Skeletal muscle cell (primary cell): Measurements from ENCODE around the gene ALG2.
"Not testable (repeated sequence)": the region's sequence is repeated elsewhere in the genome, so short reads cannot be mapped to it uniquely, and the experiment has no call there.

Experiments used
- DNase-seq: peaks from one replicate; pipeline ENCODE4 v3.0.0-alpha.2; 2010; ENCODE audit warnings: low read depth
- H3K4me3 ChIP-seq: 2 replicates; pipeline ENCODE4 v1.5.1; 2011; ENCODE audit warnings: low read depth, mild to moderate bottlenecking, control low read depth, low read length, moderate library complexity

The ALG2 gene

DNA sequence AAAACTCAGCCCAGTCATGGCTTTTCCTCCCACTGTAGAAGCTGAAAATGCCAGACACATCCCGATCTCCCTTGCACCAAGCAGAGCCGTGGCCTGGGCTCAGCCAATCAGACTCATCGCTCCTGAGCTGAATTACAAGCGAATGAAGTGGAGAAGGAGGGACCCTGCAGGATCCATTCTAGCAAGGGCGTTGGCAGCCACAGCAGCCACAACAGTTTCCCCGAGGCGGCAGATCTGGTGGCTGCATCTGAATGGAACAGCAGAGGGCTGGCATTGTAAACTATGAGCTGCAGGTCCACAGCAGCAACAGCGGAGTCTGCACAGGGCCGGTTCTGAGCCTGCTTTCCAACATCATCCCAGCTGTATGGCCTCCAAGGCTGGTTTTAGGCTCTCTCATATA, 23.8 kb downstream of the ALG2 start:
- no peak for DNase-seq
- no peak overlapping the region for H3K4me3 ChIP-seq

DNA sequence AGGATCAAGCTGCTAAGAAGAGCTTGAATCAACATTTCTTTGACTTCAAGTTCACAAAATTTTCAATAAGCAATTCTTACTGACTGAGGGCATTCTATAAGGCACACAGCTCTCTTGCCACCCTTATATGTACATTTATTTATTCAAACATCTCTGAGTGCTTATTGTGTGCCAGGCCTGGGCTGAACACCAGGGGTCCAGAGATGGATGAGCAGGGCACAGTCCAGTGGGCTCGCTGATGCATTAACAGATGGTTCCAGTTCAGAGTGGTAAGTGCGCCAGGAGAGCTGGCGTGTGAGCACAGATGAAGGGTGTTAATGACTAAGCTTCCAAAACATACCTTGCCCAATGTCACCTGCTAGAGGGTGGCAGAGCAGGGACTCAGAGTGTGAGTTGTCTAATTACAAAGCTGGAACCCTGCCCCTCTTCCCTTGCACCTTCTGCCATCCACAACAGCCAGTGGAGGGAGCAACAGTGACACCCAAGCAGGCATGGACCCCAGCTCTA, 24.6 kb downstream of the ALG2 start:
- no peak for DNase-seq
- no peak overlapping the region for H3K4me3 ChIP-seq

DNA sequence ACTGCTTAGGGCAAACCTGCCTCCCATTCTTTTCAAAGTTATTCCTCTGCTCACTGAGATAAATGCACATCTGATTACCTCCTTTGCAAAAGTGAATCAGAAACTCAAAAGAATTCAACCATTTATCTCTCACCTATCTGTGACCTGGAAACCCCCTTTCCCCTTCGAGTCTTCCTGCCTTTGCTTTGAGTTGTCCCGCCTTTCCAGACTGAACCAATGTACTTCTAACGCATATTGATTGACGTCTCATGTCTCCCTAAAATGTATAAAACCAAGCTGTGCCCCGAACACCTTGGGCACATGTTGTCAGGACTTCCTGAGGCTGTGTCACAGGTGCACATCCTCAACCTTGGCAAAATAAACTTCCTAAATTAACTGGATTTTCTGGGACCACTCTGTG, 25.3 kb downstream of the ALG2 start:
- H3K4me3 ChIP-seq, DNase-seq: not testable (repeated sequence)

DNA sequence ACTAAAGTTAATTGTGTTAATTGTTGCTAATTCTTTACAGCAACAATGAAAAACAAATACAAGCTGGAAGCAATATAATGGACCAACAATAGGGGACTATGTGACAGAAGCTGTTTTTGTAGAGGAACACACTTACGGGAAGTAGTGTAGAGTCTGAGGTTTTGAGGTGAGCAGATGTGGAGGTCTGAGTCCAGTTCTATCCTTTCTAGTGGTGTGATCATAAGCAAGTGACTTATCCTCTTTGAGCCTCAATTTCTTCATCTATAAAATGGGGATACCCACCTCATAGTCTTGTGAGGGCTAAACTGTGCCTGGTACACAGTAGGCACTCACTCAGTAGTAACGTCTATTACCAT, 28.3 kb downstream of the ALG2 start:
- H3K4me3 ChIP-seq = no peak overlapping the region
- no peak for DNase-seq

DNA sequence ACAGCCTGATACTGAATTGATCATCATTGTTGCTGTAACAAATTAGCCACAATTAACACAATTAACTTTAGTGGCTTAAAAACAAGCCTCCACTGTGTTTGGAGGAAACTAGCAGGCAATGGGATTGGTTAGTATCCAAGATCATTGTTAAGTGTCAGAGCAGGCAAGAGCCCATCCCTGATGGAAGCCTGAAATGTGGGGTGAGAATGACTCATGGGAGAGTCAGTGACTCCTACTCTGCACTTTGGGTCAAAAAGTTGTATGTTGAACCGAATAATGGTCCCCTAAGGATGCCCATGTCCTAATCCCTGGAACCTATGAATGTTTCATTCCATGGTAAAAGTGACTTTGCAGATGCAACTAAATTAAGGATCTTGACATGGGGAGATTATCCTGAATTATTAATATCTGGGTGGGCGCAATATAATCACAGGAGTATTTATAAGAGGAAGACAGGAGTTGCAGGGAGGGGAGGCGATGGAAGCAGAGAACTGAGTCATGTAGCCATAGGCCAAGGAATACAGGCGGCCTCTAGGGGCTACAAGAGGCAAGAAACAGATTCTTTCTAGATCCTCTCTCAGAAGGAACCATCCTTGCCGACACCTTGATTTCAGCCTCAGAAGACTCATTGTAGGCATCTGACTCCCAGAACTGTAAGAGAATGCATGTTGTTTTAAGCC, 28.8 kb downstream of the ALG2 start:
- no peak overlapping the region for H3K4me3 ChIP-seq
- peak; percentile 49 for DNase-seq

DNA sequence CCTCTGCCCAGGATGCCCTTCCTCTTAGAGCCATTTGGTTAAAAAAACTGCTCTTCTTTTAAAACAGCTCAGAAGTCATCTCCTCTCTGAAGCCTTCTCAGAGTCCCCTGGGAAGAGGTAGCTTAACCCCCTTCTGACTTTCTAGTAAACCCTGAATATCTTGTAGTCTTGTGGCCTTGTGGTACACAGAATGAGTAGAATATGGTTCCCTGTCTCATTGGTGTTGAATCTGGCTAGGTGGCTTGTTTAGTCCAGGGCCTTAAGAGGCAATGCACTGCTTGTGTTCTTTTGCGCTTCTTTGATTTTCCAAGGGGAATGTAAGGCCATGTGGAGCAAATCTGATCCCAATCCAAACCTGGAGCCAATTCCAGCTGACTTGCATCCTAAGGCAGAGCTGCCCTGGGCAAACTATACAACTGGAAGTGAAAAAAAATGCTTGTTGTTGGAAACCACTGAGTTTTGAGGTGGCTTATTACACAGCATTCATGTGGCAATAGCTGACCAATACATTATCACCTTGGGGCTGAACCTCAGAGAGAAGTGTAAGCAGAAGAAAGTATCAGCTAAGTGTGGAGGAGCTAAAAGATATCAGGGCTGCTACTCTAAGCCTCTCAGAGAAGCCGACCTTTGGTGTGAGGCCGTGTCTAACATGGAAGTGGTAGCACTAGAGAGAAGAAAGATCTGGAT, 31.0 kb downstream of the ALG2 start:
- no peak for DNase-seq
- H3K4me3 ChIP-seq = no peak overlapping the region

DNA sequence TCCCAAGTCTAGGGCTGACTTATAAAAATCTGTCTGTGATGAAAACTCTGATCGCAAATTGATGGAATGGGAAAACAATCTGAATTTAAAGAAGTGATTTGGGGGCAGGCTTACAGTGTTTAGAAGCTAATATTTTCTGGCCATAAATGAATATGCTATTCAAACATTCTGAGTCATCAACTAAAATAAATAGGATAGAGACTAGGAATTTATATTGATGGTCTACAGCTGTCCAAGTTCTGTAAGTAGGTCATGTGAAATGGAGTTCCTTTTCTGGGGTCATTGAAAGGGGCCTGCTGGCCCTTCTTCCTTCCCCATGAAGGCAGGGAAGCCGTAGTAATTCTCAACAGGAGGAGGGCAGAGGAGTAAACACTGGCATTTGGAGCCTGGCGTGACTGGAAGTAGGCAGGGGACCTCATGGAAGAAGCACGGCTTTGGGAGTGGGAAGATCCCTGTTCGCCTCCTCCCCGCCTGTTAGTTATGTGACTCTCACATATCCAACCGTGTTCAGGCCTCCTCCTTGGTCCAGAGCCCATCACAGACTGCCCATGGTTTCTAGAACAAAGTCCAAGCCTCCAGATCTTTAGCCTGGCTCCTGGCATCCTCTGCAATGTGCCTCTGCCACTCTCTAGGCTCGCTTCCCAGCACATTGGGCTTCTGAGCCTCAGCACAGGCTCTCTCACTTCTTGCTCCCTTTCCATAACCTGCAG, 31.7 kb downstream of the ALG2 start:
- no peak for DNase-seq
- no peak overlapping the region for H3K4me3 ChIP-seq

DNA sequence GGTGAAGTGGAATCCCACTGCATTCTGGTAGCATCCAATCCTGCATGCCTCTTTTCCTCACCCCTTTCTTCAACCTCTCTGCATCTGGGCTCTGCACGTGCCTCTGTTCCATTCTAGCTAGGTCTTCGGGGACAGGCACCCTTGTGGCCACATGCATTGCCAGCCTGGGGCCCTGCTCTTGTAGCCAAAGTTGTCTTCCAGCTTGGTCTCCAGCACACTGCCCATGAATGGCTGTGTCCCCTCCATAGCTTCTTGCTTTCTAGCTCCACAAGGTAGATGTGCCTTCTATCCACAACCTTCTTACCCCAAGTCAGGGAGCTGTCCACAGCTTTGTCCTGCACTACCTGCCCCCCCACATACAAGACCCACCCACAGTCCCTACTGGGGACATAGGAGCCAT, 32.6 kb downstream of the ALG2 start:
- no peak overlapping the region for H3K4me3 ChIP-seq
- DNase-seq = no peak

DNA sequence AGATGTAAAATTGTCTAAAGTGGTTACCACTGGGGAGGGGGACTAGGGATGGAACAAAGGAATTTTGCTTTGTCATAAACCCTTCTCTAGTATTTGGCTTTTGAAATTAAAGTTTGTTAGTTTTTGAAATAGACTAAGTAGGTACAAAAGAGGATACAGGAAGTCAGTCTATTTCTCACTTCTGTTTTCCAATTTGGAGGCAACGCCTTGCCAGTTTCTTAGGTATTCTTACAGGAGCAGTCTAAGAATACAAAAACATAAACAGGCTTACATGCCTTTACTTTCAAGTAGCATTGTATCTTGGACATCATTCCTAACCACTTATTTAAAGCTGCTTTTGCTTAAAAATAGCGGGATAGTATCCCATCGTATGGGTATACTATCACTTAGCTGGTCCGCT, 34.4 kb downstream of the ALG2 start:
- no peak overlapping the region for H3K4me3 ChIP-seq
- DNase-seq = no peak

DNA sequence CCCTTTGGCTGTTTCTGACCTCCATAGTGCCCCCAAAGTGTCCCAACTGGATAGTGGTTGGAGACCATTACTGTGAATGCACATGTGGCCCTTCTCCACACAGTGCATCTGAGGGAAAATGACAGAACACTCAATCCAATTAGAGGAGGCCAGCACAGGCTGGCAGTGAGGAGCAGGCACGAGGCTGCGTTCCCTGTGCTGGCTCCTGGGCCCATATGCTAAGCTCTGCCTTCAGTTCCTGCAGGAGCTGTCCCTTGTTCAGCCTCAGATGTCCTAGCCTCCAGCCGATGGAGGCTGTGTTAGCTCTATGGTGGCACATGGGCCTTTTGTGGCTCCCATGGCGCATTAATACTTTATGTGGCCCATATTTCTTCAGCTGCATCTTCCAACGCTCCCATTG, 35.8 kb downstream of the ALG2 start:
- DNase-seq = no peak
- H3K4me3 ChIP-seq = no peak overlapping the region

DNA sequence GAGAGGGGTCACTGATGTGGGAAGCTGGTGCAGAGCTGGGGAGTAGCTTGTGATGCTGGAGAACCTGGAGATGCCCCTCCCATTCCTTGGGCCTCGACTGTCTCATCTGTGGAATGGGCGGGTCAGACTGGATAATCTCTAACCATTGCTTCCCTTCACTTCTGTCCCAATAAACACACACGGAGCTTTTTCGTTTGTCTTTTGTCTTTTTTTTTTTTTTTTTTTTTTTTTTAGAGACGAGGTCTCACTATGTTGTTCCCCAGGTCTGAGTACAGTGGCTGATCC, 36.5 kb downstream of the ALG2 start:
- no peak overlapping the region for H3K4me3 ChIP-seq
- DNase-seq = no peak

DNA sequence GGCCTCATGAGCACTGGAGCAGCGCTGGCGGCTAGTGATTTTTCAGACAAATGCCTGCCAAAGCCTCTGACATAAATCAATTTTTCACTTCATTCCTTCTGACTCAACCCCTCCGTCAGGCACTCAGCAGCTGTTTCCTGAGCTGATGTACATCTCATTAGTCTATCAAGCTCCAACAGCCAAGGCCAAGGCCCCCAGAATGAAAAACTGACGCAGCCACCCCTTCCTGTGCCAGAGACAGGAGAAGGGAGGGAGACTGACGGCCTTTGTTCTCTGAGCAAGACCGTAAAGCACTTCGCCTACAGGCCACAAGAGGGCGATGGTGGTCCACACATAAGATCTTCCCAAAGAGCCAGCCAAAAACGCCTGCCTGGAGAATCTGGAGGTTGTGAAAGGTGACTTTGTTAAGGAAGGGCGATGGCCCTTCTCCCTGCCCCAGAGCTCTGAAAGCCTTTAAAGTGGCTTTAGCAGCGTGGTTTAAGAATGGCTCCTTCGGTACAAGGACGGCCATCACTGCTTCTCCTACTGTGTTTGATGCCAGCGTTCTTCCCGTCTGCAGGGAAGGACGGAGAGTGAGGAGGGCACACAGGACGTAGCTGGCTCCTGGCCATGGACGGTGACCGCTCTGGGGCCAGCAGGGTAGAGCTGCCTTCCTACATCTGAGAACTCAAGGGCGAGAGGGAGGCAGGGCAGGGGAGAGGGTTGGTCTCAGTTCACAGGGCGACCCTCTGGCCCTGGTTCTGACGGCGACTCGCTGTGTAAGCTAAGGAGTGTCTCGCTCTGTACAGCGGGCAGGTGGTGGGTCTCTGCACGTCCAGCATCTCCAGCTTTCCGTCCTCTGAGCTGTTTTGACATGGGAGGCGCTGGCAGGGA, 37.0 kb downstream of the ALG2 start:
- peak; percentile 89 for DNase-seq
- H3K4me3 ChIP-seq = no peak overlapping the region

DNA sequence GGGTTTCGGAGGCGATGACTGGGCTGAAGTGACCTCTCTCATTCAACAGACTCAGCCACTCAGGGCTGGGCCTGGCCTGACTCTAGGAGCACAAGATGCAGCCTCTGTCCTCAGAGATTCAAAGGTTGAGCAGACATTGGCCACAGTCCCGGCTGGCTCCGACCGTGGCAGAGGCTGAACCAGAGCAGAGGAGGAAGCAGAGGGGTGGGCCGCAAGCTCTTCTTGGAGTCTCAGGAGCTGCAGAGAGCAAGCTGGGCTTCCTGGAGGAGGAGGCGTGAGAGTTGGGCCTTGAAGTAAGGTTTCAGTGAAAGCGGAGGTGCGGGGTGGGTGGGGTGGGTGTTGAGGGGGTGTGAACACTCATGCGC, 37.6 kb downstream of the ALG2 start:
- no peak overlapping the region for H3K4me3 ChIP-seq
- no peak for DNase-seq

DNA sequence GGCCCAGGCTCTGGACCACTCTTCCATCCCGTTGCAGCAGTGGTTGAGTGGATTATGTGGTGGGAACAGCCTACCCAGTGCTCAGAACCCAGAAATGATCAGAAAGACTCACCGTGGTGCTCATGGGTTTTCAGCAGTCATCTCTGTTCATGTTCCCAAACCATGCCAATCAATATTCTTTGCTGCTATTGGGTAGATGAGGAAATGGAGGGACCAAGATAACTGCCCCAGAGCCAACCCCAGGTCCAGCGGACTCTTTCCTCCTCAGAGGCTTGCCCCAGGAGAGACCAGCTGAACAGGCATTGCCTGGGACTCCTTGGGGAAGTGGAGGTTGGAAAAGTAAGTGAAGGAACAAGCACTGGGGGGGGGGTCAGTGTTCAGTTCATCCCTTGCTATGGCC, 38.1 kb downstream of the ALG2 start:
- no peak for DNase-seq
- no peak overlapping the region for H3K4me3 ChIP-seq

DNA sequence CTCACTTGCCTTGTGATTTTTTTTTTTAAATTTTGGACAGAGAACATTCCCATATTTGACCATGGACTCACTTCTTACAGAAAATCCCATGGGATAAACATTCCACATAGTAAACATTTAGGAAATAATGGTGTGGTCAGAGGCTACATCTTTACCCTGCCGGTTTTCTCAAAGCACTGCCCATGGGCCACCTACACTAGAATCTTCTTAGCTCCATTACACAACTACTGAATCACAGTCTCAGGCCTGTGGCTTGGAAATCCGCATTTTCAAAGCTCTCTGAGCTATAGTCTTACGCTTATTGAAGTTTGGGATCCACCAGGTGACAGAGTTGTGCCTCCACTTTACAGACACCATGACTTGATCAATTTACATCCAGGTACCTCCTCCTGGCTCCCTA, 39.4 kb downstream of the ALG2 start:
- DNase-seq = no peak

DNA sequence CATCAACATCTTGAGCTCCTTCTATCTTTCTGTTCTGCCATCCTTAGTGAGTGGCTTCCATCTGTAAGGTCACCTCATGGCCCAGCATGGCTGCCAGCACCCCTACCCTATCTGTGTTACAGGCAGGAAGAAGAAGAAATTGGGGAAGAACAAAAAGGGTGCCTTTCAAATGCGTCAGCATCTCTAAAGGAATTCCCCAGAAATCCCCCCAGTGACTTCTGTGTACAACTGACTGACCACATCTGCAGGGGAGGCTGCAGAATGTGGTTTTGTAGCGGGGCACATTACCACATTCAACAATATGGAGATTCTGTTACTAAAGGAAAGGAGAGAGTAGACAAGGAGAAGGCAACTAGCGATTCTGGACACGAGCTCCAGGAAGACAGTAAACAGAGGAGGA, 40.1 kb downstream of the ALG2 start:
- no peak overlapping the region for H3K4me3 ChIP-seq
- peak; percentile 26 for DNase-seq

More for the DNA sequence above, 39.4 kb downstream of the ALG2 start:
- no peak overlapping the region for H3K4me3 ChIP-seq

DNA sequence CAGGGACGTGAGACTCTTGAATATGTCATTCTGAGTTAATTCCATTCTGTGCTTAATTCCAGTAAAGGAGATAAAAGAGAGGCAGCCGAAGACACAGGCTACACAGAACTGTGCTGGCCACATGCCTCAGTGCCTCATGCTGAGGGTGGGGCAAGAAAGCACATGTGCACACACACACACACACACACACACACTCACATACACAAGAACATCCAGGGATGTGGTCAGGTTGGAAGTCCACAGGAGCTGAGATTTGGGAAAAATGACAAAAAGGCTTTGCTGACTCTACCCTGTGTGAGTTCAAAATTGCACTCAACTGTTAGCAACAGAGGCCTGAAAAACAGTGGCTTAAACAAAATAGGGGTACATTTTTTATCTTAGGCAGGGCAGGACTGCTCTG, 40.5 kb downstream of the ALG2 start:
- no peak for DNase-seq
- no peak overlapping the region for H3K4me3 ChIP-seq

DNA sequence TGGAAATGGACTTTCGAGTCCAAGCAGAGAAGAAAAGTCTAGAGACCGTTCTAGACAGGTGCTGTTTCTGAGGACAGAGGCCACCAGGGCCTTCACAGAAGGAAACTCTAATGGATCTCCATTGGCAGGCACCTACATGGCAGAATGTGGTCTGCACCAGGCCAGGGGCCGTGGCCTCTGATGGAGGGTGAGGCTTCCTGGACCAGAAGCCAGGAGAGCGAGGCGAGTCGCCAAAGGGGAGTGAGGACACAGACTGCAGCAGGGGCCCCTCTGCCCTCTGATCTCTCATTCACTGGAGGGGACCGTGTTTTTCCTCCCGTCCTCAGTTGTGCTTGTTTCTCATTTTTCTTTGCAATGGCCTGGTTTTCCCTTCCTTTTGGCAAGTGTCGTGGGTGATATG, 41.1 kb downstream of the ALG2 start:
- H3K4me3 ChIP-seq = no peak overlapping the region
- no peak for DNase-seq

DNA sequence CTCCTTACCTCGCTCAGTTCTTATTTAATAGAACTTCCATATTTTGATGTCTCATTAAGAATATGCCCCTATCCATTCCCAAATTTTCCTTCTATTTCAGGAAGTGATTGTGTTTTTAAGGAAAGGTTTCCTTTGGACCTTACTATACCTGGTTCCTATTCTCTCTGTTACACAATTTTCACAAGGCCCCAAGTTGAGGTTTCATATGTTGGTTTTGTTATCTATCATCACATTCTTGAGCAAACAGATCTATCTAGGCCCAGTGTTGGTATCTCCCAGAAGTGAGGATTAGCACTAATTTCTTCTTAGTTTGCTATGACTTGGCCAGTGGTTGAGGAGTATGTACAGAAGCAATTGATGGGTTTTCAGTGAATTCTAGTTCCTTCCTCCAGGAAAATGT, 41.5 kb downstream of the ALG2 start:
- DNase-seq = no peak

More for the DNA sequence above, 41.5 kb downstream of the ALG2 start:
- H3K4me3 ChIP-seq = no peak overlapping the region
